H1 (cell line): ENCODE data around the gene MEF2A. TPM values are rescaled to one million over a fixed set of nuclear protein-coding genes. Genes with fewer than 3 reads are reported as not detected.

ENCODE experiments used
- POLR2A ChIP-seq, 2 experiments: IDR thresholded peaks; 1 replicate in 1 of 2; 2 replicates in 1 of 2; pipeline ENCODE4 v1.6.1; 2011; ENCODE audit warnings: low read depth in 2 of 2, low read length in 2 of 2, mild to moderate bottlenecking in 2 of 2; ENCODE audit errors: control extremely low read depth in 1 of 2
- POLR2AphosphoS5 ChIP-seq: IDR thresholded peaks from 2 replicates; pipeline ENCODE4 v1.6.1; 2011; ENCODE audit warnings: low read depth, low read length
- RFX5 ChIP-seq: IDR thresholded peaks from 2 replicates; pipeline ENCODE4 v1.6.1; 2011; ENCODE audit warnings: low read depth, low read length, improper control_type of control experiment, borderline replicate concordance
- SIN3A ChIP-seq, 2 experiments: IDR thresholded peaks in 1 of 2; conservative IDR thresholded peaks in 1 of 2; 2 replicates each; pipeline ENCODE4 v1.6.1; 2011 to 2012; ENCODE audit warnings: low read length in 2 of 2, improper control_type of control experiment in 1 of 2, low read depth in 1 of 2, mild to moderate bottlenecking in 1 of 2
- TCF12 ChIP-seq: IDR thresholded peaks from 2 replicates; pipeline ENCODE4 v1.6.1; 2011; ENCODE audit warnings: low read depth, mild to moderate bottlenecking, low read length
- polyA plus RNA-seq, 7 experiments: library from polyadenylated mRNA; depleted of rRNA in 3 of 7; stranded (reverse) in 5 of 7; unstranded in 2 of 7; fragments of >200 nt in 5 of 7; fragments of 200-250 nt in 2 of 7; gene quantifications; 1 replicate in 5 of 7; 2 replicates in 1 of 7; 4 replicates in 1 of 7; pipeline versions ENCODE4 v1.2.1 to v1.2.3, GENCODE V29; 2011 to 2013; ENCODE audit warnings: missing spikeins in 2 of 7, mixed read lengths in 2 of 7
- total RNA-seq: library from RNA; stranded (reverse); fragmentation: NEBNext Ultra II Directional; extraction: Animal tissue kit (Norgen Biotek cat#: 25700); gene quantifications from 2 replicates; pipeline ENCODE4 v1.2.1, GENCODE V29; 2021

MEF2A gene
- total and polyA plus RNA-seq, 2 of the 8 experiments (the other 6 are each of a cell fraction or from before 2014, with no cell fraction given) = 15.6 to 22.5 TPM

DNA sequence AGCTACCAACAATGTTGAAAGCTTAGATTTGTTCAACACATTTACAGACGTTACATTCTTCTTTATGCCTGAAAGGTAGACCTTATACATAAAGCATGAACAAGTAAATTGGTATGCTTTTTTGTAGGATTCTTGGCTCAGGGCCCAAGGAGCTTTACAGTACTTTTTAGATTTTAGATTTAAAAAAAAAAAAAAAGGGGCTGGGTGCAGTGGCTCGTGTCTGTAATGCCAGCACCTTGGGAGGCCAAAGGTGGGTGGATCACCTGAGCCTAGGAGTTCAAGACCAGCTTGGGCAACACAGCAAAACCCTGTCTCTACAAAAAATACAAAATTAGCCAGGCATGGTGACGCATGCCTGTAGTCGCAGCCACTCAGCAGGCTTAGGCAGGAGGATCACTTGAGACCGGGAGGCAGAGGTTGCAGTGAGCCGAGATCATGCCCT is 39.7 kb downstream of the MEF2A start (continued):
- TF ChIP-seq SIN3A (conservative IDR thresholded peaks at IDR 0.05 in 1 of 2, IDR thresholded peaks at IDR 0.05 in 1 of 2; ENCODE audit: low read depth in 1 of 2, low read length in 2 of 2) = no peak
- TF ChIP-seq POLR2AphosphoS5 = no peak
- no peak for TF ChIP-seq RFX5
- no peak for TF ChIP-seq TCF12
- no peak for TF ChIP-seq POLR2A (IDR thresholded peaks at IDR 0.05; ENCODE audit: control extremely low read depth in 1 of 2, low read depth in 2 of 2, low read length in 2 of 2)
- TF ChIP-seq, all 59 proteins: peak for 0
